Dedifferentiated amniotic fluid mesenchymal stem cell (primary cell): ENCODE data around the gene OLFML2B.
A peak's percentile ranks its signal among the peaks of the same experiment; 100 is the strongest.
"Not testable (repeated sequence)": the region's sequence is repeated elsewhere in the genome, so short reads cannot be mapped to it uniquely, and the experiment has no call there.

Experiments
- DNase-seq: peaks from one replicate; pipeline ENCODE4 v3.0.0-alpha.2; 2016; ENCODE audit errors: extremely low spot score

OLFML2B gene

DNA sequence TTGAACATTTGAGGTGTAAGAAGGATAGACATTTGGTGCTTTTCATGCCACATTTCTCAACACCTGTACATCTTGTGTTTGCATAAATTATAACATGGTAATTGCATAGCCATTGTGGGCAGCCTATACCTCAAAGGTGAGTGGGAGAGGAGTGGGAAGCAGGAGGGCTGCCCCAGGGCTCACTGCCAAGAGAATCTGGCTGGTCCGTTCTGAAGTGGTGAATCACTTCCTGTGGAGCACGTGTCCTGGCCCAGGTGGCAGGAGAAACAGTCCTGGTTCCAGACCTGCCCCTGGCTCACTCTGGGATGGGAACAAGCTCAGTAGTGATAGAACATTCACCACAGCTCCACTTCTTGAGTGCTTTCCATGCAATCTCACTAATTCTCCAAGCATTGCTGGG lies 11.6 kb upstream of the OLFML2B start:
- DNase-seq = no peak

DNA sequence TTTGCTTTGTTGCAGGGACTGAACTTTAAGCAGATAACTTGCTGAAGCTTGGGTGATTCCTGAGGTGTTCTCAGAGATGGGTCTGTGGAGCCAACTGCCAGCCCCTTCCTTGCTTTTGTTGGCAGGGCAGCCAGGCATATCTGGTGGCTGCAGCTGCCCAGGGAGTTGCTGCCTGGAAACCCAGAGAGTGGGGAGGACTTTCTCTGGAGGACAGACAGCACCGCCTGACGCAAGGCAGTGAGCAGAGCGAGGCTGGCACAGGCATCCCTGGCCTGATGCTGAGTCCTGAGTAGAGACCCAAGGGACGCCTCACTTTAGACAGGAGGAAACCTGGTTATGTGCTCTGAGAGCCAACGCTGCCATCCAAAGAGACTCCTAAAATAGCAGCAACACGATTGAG lies 9.8 kb upstream of the OLFML2B start:
- no peak for DNase-seq

DNA sequence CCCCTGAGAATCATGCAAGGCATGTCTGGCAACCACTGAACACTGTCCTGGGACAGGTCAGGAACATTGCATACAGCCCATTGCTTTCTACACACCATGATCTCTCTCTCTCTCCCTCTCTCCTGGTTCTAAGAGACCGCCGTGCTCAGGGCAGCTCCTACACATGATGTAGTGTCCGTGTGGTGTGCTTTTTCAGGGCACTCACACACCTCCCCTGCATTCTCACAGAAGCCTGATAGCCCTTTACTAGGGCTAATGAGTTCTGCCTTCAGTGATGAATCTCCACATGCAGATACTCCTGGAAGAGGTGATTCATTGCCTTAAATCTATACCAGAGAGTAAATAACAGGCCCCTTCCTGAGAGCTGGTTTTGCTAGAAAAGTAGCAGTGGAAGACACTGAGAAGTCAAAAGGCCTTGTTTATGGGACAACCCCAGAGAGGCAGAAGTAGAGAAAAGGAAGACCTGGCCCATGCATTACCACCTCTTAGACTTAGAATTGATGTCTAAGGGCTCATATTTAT lies 7.2 kb upstream of the OLFML2B start:
- DNase-seq = no peak

DNA sequence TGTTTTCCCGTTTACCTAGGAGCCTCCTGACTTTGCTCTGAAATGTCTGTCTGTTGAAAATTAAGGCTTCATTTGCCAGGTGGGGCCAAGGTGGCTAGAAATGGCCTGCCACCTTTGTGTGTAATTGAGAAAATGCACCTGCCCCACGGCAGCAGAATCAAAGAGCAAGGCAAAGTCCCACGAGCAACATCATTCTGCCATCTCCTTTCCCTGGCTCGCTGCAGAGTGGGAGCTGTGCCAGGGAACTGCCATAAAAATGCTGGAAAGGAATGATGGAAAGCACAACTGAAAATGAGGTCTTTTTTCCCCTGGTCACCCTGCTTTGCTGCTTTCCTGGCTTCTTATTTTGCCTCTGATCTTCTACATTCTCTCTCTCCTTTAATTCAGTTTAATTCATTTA lies 5.5 kb upstream of the OLFML2B start:
- no peak for DNase-seq

DNA sequence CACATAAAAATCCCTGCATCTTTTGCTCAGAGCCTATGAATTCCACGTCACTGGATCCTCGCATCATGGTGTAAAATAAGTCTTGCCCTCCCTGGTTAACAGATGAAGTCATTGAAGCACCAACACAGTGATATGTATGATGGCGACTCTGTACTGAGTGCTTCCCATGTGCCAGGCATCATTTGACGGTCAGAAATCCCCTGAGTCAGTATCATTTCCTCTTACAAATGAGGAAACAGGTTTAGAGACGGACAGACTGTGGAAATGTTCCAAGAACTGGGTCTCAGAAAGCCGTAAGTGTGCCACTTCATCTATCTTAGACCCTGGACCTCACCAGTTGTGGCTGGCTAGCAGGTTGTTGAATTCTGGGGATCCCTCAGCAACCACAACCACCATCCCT lies 5.1 kb upstream of the OLFML2B start:
- DNase-seq = no peak

DNA sequence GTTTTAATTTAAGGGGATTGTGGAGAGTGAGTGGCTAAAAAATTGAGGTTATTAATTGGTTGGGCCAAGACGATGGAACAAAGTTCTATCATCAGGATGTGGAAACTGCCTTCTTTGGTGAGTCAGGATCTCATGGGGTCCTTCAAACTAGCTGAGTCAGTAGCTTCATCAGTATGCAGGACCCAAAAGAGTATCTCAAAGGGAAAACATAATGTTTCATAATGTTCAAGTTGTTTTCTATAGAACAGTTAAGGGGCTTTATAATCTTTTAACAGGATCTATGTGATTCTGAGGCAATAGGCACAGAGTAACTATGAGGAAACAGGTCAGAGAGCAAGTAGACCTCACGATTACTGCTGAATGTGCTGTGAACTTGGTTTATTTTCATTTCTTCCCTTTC lies 3.2 kb upstream of the OLFML2B start:
- DNase-seq = no peak

DNA sequence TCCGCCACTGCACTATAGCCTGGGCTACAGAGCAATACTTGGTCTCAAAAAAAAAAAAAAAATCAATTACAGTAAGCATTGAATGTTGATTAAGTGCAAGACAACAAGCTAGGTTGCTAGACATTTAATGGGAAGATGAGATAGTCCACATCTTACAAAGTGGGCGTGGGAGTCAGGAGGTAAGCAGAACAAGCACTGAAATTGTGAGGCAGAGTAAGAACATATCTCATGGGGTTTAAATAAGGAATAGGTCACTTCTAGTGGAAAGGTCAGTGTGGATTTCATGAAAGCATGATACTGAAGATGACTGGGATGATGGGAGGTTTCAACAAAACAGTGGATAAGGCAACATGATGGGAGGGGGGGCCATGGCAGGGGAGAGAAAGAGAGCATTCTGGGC lies 1.9 kb upstream of the OLFML2B start:
- DNase-seq = no peak

DNA sequence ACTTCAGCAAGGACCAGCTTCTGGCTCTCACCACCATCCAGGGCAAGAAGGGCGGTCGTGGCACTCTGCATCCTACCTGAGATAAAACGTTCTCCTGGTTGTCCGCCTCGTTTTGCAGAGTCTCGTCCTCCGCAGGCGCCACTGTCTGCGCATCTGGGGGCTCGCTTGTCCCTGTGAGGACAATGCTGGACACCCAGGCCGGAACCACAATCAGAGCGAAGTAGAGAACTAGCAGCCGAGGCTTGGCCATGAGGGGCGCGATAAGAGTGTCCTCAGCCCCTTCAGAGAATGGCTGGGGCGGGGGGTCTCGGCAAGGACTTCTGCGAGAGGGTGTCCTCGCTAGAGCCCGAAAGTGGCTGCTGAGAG lies 505 bp downstream of the OLFML2B start:
- DNase-seq = no peak

DNA sequence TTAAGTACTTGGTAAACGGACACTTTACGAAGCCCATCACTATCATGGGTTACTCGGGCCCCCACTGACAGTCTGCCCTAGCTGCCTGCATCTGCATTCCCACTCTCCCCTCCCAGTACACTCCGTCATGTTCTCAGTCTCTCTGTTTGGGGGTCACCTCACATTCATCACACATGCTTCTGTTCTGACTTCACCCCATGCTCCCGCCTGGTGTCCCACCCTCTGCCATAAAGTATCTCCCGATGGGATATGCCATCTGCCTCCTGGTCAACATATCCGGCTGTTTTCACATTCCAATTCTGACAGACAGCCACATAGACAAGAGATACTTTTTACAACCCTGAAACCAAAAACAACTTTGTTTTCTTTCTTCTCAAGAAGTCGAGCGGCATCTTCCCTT lies 1.0 kb downstream of the OLFML2B start:
- no peak for DNase-seq

DNA sequence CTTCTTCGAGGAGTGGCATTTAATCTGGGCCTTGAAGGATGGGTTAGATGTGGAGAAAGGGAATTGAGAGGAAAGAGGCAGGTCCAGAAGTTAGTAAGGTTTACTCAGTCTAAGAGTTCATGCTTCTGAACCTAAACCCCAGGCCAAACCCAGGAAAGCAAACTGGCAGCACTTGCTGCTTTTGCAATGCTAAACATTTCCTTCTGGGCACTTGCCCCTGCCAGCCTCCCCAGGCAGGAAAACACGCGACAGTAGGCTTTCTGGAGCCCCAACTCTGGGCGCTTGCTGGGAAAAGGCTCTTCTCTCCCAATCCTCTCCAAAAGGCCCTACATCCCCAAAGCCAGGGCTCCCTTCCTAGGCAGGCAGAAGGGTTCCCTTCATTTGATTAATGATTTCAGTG lies 2.5 kb downstream of the OLFML2B start:
- DNase-seq = no peak

DNA sequence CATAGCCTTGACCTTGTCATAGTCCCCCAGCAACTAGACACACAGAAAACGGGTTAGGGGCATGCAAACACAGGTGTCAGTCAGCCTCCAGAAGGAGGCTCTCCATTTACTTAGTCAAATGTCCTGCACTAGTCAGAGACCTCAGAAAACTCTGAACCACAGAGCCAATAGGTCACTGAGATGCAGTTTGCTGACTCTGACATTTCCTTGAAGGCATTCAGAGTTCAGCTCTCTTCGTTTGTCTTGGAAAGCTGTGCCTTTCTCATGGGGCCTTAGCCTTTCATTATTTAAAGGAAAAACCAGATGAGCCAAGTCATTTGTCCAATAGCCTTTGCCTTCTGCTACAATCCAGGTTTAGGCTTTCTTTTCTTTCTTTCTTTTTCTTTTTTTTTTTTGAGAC lies 3.5 kb downstream of the OLFML2B start:
- DNase-seq = no peak

DNA sequence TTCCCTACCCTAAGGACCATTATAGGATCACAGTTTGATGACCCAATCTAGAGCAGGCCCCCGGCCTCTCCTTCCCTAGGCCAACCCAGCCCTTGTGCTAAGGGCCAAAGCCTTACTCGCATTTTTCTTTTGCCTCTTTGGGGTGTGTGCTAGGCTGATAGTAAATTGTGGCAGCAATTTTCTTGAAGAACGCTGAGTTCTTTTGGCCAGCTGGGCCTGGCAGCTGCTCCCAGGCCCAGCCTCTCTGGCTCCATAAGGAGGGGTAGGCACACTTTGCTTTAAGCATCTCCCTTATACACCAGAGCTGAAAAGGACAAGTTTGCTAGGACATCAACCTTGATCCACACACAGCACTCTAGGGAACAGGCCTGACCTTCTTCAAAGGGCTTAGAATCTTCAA lies 4.2 kb downstream of the OLFML2B start:
- DNase-seq = no peak

DNA sequence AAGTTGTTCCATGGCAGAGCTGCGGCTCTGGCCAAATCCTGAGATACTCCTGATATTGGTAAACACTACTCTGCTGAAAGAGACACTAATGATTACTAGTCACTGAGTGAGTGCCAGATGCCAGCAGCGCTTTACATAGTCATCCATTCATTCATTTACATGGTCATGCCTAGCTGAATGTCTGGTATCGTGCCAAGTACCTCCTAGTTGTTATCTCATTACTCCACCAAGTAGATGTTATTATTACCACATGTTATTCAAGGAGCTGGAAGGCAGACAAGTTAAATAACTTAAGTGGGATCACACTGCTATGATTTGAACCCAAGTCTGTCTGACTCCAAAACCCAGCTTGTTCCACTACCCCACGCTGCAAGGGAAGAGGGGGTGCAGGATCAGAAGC lies 4.7 kb downstream of the OLFML2B start:
- DNase-seq = peak; percentile 44

DNA sequence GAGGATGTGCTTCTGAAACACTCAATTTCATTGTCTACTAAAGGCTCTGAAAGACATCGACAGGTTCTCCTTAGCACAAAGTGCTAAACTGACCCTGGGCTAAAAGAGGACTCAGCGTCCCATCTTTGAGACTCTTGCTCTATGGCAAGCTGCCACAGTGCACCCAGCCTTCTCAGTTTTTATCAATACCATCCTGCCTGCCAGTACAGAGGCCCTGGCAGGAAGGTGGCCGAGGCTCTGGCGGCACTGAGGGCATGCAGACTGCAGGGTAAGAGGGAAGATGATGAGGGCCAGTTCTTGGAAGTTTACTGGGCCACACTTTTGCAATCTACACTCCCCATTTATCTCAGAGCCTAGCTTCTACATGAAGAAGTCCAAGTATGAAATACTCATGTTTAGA lies 5.3 kb downstream of the OLFML2B start:
- no peak for DNase-seq

DNA sequence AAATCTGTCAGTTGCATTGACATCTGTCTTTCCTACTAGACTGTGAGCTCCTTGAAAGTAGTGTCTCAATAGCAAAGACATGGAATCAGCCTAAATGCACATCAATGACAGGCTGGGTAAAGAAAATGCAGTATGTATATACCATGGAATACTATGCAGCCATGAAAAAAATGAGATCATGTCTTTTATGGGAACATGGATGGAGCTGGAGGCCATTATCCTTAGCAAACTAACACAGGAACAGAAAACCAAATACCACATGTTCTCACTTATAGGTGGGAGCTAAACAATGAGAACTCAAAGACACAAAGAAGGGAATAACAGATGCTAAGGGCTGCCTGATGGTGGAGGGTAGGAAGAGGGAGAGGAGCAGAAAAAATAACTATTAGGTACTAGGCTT lies 5.9 kb downstream of the OLFML2B start:
- not testable (repeated sequence) for DNase-seq

DNA sequence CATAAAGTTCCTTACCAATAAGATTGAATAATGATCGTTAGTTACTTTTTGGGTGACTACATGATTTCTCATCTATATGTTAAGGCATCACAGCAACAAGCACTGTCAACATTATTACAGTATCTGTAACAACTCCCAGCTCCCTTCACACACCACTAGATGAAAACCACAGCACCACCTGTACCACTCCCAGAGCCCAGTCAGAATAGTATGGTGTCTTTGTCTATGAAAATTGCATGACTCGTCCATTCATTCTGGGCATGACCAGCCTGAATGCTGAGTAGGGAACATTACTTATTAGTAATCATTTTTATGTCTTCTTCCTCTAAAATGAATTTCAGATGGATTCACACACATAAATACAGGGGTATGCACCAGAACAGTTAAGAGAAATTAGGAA lies 7.0 kb downstream of the OLFML2B start:
- DNase-seq = no peak

DNA sequence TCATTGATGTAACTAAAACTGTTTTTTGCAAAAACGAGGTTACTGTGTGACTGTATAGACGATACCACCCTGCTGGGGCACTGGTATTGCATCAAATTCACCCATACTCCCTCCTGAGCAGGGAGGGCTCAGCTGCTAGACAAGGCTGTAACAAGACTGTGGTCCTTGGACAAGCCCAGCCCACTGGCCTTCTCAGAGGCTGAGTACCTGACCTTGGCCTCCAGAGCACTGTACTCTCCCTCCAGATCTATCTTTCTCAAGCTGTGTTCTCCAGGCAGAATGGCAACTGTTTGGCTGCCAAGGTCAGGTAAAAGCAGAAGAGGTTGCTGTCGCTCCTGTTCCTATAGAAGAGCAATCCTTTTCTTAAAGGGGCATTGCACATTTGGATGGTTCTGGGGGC lies 8.5 kb downstream of the OLFML2B start:
- no peak for DNase-seq

DNA sequence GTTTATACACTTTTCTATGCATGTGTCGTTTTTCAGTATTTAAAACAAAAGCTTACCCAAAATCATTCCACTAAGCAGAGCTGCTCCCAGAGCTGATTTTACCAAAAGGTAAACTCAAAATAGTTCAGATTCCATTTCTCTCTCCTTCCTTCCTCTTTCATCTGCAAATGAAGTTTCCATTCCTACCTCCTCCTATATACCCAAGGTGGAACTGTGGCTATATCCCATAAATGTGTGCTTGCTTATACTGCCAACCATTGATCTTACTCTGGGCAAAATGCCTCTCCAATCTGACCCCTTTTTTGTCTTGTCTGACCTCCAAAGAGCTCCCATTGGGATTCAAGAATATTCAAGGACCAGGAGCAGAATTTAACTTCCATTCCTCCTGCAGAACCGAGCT lies 9.5 kb downstream of the OLFML2B start:
- DNase-seq = no peak

DNA sequence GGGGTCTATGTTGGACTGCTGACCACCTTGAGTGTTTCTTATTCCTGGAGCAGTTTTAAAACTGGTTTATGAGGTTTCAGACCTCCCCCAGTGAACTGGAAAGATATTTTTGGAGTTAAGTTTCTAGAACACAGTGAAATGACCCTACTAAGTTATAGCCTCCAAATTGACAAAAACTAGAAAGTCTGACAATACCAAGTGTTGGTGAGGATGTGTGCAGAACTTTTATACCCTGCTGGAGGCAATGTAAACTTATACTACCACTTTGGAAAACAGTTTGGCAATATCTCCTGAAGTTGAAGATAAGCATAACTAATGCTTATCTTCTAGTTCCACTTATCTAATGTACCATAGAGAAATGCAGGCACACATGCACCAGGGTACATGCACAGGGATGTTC lies 10.4 kb downstream of the OLFML2B start:
- no peak for DNase-seq

DNA sequence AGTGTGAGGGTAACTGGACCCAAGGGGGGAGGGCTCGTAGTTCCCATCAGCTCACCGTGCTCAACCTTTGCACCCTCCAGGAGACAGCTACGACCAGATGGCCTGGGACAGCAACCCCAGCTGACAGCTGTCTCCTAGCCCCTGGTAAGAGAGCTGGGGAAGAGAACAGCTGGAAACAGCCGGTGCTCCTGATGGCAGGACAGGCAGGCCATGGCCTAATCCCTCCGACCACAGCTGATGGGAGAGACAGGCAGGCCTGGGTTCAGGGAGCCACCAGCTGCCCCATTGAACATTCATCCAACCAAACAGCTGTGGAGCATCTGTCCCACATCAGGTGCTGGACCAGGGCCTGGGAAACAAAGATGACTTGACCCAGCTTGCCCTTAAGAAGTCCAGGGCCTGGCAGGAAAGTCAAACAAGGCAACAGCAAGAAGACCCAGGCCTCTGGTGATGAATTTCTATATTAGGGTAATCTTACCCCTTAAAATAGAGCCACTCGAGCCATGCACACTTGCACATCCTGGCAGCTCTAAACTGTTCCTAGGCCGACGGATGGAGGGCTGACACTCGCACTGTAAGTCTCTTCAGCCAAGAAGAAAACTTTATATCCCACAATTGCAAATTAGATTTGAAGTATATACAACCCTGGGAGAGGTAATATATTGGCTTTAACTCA lies 12.2 kb downstream of the OLFML2B start:
- no peak for DNase-seq

DNA sequence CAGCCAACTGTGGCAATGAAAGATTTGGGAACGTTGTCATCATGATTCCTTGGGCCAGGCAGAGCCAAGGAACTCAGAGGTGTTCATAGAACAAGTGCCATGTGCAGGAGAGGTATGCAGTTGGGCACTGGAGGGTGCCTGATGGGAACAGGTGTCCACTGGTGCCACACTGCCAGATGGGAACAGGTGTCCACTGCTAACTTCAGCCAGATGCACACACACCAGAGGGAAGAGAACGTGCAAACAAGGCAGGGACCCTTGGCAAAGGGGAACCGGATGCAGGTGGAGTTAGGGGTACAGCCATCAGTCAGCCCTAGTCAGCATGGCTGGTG lies 13.5 kb downstream of the OLFML2B start:
- DNase-seq = no peak

DNA sequence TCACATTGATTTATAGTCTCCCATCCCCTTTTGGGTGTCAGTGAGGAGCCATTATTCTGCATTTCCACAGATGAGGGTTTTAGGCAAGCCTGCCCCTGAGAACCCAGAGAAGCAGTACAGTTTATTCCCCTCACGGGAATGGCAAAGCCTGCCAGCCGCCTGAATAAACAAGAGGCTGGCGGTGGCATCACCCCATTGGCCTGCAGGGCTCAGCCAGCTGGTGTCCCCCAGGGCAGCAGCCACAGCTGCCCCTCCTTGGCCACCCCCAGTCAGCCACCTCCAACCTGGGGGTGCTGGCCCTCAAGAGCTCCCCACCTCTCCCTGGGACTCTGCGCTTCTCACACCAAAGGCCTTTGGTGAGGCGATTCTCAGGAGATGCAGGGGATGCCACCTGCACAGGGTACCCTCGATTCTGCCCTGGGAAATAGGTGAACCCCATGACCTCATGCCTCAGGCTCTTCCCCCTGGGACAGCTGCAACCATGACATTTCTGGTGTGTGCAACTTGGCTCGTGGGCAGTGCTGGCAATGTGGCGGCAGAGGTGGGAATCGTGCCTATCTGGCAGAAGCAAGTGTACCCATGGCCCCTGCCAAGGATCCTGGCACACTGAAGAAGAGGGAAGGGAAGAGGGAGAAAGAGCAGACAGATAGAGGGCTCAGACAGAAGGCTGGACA lies 14.0 kb downstream of the OLFML2B start:
- DNase-seq = no peak

DNA sequence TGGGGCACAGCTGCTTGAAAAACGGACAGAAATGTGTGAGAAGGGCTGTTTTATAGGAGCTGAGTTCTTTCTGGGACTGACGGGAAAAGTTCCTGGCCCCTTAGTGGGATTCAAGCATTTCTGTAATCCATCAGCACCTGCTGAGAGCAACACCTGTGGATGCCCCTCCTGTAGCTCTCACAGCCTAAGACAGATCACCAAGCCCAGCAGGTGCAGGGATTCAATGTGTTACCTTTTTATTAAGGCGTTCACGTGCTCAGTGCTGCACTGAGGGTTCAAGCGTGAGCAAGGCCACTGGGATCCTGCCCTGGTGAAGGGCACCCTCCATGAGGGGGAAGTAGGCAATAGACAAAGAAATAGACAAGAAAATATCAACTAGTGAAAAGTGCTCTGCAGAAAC lies 14.9 kb downstream of the OLFML2B start:
- DNase-seq = no peak

DNA sequence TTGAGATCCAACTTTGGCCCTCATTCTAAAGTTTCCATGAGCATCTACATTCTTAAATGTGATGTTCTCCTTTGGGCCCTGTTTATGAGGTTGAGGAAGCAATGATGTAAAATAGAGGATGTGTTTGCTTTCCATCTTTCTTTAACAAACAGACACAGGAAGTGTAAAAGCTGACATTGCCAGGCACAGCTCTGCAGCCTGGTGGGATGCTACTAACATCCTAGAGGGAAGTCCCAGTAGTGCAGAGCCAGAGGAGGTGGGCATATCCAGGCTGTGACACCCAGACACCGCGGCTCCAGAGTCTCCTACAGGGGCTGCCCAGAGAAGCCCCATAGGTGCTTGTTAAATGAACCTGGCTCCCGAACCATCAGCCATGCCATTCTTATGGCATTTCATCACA lies 16.2 kb downstream of the OLFML2B start:
- DNase-seq = no peak
